Activated CD4-positive, alpha-beta T cell treated with anti-CD3 and anti-CD28 coated beads for 36 hours (primary cell): ENCODE data around the gene TMUB2. TPM values are rescaled to one million over a fixed set of nuclear protein-coding genes. Genes with fewer than 3 reads are reported as not detected.
"Not testable (repeated sequence)": the region's sequence is repeated elsewhere in the genome, so short reads cannot be mapped to it uniquely, and the experiment has no call there.

ENCODE experiments used
- ATAC-seq: fragments of 200-7000 bp; cut with Tn5 transposase; one replicate; pipeline ENCODE4 v1.10.0; 2021; ENCODE audit warnings: mild to moderate bottlenecking, moderate library complexity
- CTCF ChIA-PET: fragments of 350-600 bp; sonication (Branson Sonifier 250); formaldehyde crosslinking; loops from one replicate; lab custom pipeline; 2021; ENCODE audit warnings: antibody characterized with exemption; lab: Charles Lee
- POLR2A ChIA-PET: fragments of 350-600 bp; sonication (Branson Sonifier 250); formaldehyde crosslinking; loops from one replicate; lab custom pipeline; 2021; ENCODE audit warnings: antibody characterized with exemption, inconsistent platforms; lab: Charles Lee
- DNase-seq: peaks from one replicate; pipeline ENCODE4 v3.0.0-alpha.2; 2020
- H3K27ac Mint-ChIP-seq: one replicate; pipeline ENCODE4 v1.8.0; 2021; ENCODE audit warnings: mixed read lengths
- H3K27me3 Mint-ChIP-seq: one replicate; pipeline ENCODE4 v1.8.0; 2021; ENCODE audit warnings: mixed read lengths
- H3K36me3 Mint-ChIP-seq: one replicate; pipeline ENCODE4 v1.8.0; 2021; ENCODE audit warnings: low read depth, mixed read lengths
- H3K4me1 Mint-ChIP-seq: one replicate; pipeline ENCODE4 v1.8.0; 2021; ENCODE audit warnings: mixed read lengths
- H3K4me3 Mint-ChIP-seq: one replicate; pipeline ENCODE4 v1.8.0; 2021; ENCODE audit warnings: mild to moderate bottlenecking, moderate library complexity, mixed read lengths
- H3K9me3 Mint-ChIP-seq: one replicate; pipeline ENCODE4 v1.8.0; 2021; ENCODE audit warnings: low read depth, mixed read lengths
- intact Hi-C, 2 experiments: fragments of 100-400 bp; cut with DNase I in 1 of 2; cut with micrococcal nuclease in 1 of 2; formaldehyde crosslinking; loops; one replicate each; pipeline versions ENCODE4 v1.14.2 to v1.15.1; 2022 to 2024; cut with DNase I, micrococcal nuclease
- microRNA-seq: library from miRNA; unstranded; fragments of <30 nt; microRNA quantifications from one replicate; pipeline ENCODE4 v1.2.0, GENCODE V29; 2021; ENCODE audit warnings: borderline replicate concordance
- total RNA-seq, 2 experiments: library from RNA; stranded (reverse); gene quantifications; one replicate each; pipeline ENCODE4 v1.2.3, GENCODE V29; 2021

TMUB2 gene
- total RNA-seq, 2 experiments from 2014 or later: 19.8 to 20.3 TPM

GRCh38 chr17:44233582-44233981 is 46.8 kb downstream of the TMUB2 start:
- intact Hi-C loops: no loop called here
- H3K36me3 Mint-ChIP-seq: no peaks in the 10 kb centered on the region

GRCh38 chr17:44235583-44235936 is 48.8 kb downstream of the TMUB2 start:
- CTCF ChIA-PET: no interaction called here

More at GRCh38 chr17:44233582-44233981, 46.8 kb downstream of the TMUB2 start:
- Mint-ChIP-seq H3K4me1 (peaks cover 6% of the 10 kb centered on the region), H3K27ac (no peak overlapping the region), H3K27me3 (no peaks in the 10 kb centered on the region), H3K9me3 (no peaks in the 10 kb centered on the region), H3K4me3 (no peak overlapping the region)
- ChIA-PET POLR2A (no interaction called here), CTCF (interaction anchor here (1.6 kb wide), 1 partner anchor 82 kb away, joined by 4 read pairs; no protein-coding TSS in a partner anchor)
- ATAC-seq (no peak), DNase-seq (no peak)

GRCh38 chr17:44236444-44236991 is 49.7 kb downstream of the TMUB2 start:
- ATAC-seq (no peak), DNase-seq (no peak)
- ChIA-PET POLR2A (no interaction called here), CTCF (interaction anchor here (0.7 to 1.0 kb wide), 2 partner anchors 15 to 55 kb away, joined by 3 read pairs; no protein-coding TSS in a partner anchor)
- Mint-ChIP-seq H3K27me3 (no peaks in the 10 kb centered on the region), H3K4me1 (peaks cover 6% of the 10 kb centered on the region), H3K4me3 (no peak overlapping the region), H3K9me3 (no peaks in the 10 kb centered on the region), H3K27ac (no peak overlapping the region), H3K36me3 (no peaks in the 10 kb centered on the region)
- intact Hi-C loops: no loop called here

More at GRCh38 chr17:44235583-44235936, 48.8 kb downstream of the TMUB2 start:
- ATAC-seq (no peak), DNase-seq (no peak)
- Mint-ChIP-seq H3K36me3 (no peaks in the 10 kb centered on the region), H3K27me3 (no peaks in the 10 kb centered on the region), H3K4me3 (no peak overlapping the region), H3K27ac (no peak overlapping the region), H3K9me3 (no peaks in the 10 kb centered on the region), H3K4me1 (peaks cover 6% of the 10 kb centered on the region)
- intact Hi-C loops: no loop called here
- POLR2A ChIA-PET: no interaction called here

- H3K27ac Mint-ChIP-seq, H3K9me3 Mint-ChIP-seq, H3K36me3 Mint-ChIP-seq, POLR2A ChIA-PET, H3K4me3 Mint-ChIP-seq, H3K4me1 Mint-ChIP-seq, H3K27me3 Mint-ChIP-seq, intact Hi-C loops, ATAC-seq, CTCF ChIA-PET, DNase-seq: not testable (repeated sequence)
Observed at GRCh38 chr17:44237886-44238285, 51.1 kb downstream of the TMUB2 start.

GRCh38 chr17:44241106-44241624 is 54.4 kb downstream of the TMUB2 start:
- Mint-ChIP-seq H3K9me3 (no peaks in the 10 kb centered on the region), H3K27me3 (no peaks in the 10 kb centered on the region), H3K27ac (no peak overlapping the region), H3K4me3 (no peak overlapping the region), H3K4me1 (peaks cover 9% of the 10 kb centered on the region), H3K36me3 (no peaks in the 10 kb centered on the region)
- intact Hi-C loops: no loop called here
- ChIA-PET CTCF (interaction anchor here (0.8 kb wide), 1 partner anchor 10 kb away, joined by 3 read pairs; no protein-coding TSS in a partner anchor), POLR2A (no interaction called here)
- ATAC-seq: no peak
- DNase-seq: no peak

Small RNAs within 50 kb of the gene (microRNA-seq; reads per million reads assigned to microRNA genes)
- 1.1 reads per million for gene MIR6782

Other genes starting within 250 kb of the TMUB2 start
- gene PPY, start 244.5 kb upstream of the TMUB2 start, total RNA-seq: not detected
- not detected for gene PYY, start 233.0 kb upstream of the TMUB2 start, total RNA-seq
- 1 to 10 TPM; 1.3 to 1.5 TPM for gene NAGS, start 182.3 kb upstream of the TMUB2 start, total RNA-seq
- 10 to 100 TPM; 17.6 to 22.7 TPM for gene TMEM101, start 172.0 kb upstream of the TMUB2 start, total RNA-seq
- 100 to 1,000 TPM in 1 of 2 experiments, 10 to 100 TPM in 1; 93.1 to 102 TPM for gene LSM12, start 120.3 kb upstream of the TMUB2 start, total RNA-seq
- 10 to 100 TPM; 21.3 to 22.0 TPM for gene G6PC3, start 116.2 kb upstream of the TMUB2 start, total RNA-seq
- 10 to 100 TPM; 16.5 to 22.0 TPM for gene HDAC5, start 63.3 kb upstream of the TMUB2 start, total RNA-seq
- gene HROB, start 45.0 kb upstream of the TMUB2 start, total RNA-seq: 10 to 100 TPM; 17.1 to 23.3 TPM
- gene ASB16, start 16.3 kb upstream of the TMUB2 start, total RNA-seq: under 1 TPM; 0.14 TPM
- 10 to 100 TPM; 66.3 to 70.6 TPM for gene ATXN7L3, start 12.9 kb downstream of the TMUB2 start, total RNA-seq
- gene UBTF, start 32.7 kb downstream of the TMUB2 start, total RNA-seq: 100 to 1,000 TPM; 127 to 162 TPM
- gene SLC4A1, start 81.2 kb downstream of the TMUB2 start, total RNA-seq: not detected
- under 1 TPM in 1 of 2 experiments, not detected in 1; 0.11 TPM for gene RUNDC3A, start 121.6 kb downstream of the TMUB2 start, total RNA-seq
- gene SLC25A39, start 137.9 kb downstream of the TMUB2 start, total RNA-seq: 100 to 1,000 TPM; 127 to 129 TPM
- gene GRN, start 158.3 kb downstream of the TMUB2 start, total RNA-seq: 10 to 100 TPM; 35.4 to 68.0 TPM
- gene FAM171A2, start 176.9 kb downstream of the TMUB2 start, total RNA-seq: under 1 TPM; 0.18 to 0.32 TPM
- 1 to 10 TPM; 1.6 to 1.7 TPM for gene ITGA2B, start 202.7 kb downstream of the TMUB2 start, total RNA-seq